Stomach (tissue), 9 donors: ENCODE measurements around the gene PTPRD. TPM values are rescaled to one million over a fixed set of nuclear protein-coding genes. Genes with fewer than 3 reads are reported as not detected.

Experiments
- DNase-seq, 2 donors: peaks; one replicate each; pipeline versions ENCODE4 v3.0.0 to v3.0.0-alpha.2; 2013 to 2019
- H3K27ac ChIP-seq, 5 donors: fragments of 200-600 bp in 4 of 5; sonication (generic) in 4 of 5; one replicate each; pipeline ENCODE4 v1.5.1; 2013 to 2019; ENCODE audit warnings: mild to moderate bottlenecking in 1 of 5, moderate library complexity in 1 of 5
- H3K27me3 ChIP-seq, 3 donors: fragments of 200-600 bp; sonication (generic); one replicate each; pipeline ENCODE4 v1.5.1; 2017 to 2019; ENCODE audit warnings: mixed run types in 1 of 3
- H3K36me3 ChIP-seq, 4 donors: fragments of 200-600 bp; sonication (generic); 1 replicate in 3 of 4; 2 replicates in 1 of 4; pipeline ENCODE4 v1.5.1; 2016 to 2019
- H3K4me1 ChIP-seq, 4 donors: fragments of 200-600 bp; sonication (generic); one replicate each; pipeline ENCODE4 v1.5.1; 2016 to 2019
- H3K4me3 ChIP-seq, 4 donors: fragments of 200-600 bp; sonication (generic) in 3 of 4; one replicate each; pipeline ENCODE4 v1.5.1; 2016 to 2019; ENCODE audit warnings: mild to moderate bottlenecking in 1 of 4
- H3K9me3 ChIP-seq, 4 donors: fragments of 200-600 bp; sonication (generic); one replicate each; pipeline ENCODE4 v1.5.1; 2016 to 2019
- CTCF ChIP-seq, 7 experiments: fragments of 450-650 bp in 4 of 7; fragments of 200-600 bp in 3 of 7; sonication (generic) in 3 of 7; IDR thresholded peaks; one replicate each; pipeline ENCODE4 v1.5.1; 2016 to 2019; ENCODE audit warnings: antibody characterized with exemption in 7 of 7, control low read depth in 2 of 7, mild to moderate bottlenecking in 1 of 7
- EP300 ChIP-seq: sonication (generic); formaldehyde crosslinking; IDR thresholded peaks from one replicate; pipeline ENCODE4 v1.6.1; 2017; ENCODE audit warnings: antibody characterized with exemption
- POLR2A ChIP-seq, 4 donors: fragments of 450-650 bp; IDR thresholded peaks; one replicate each; pipeline ENCODE4 v1.6.1; 2016; ENCODE audit warnings: antibody characterized with exemption in 4 of 4, control low read depth in 2 of 4, mild to moderate bottlenecking in 1 of 4, moderate library complexity in 1 of 4
- POLR2AphosphoS5 ChIP-seq, 3 donors: sonication (generic); formaldehyde crosslinking; IDR thresholded peaks; one replicate each; pipeline ENCODE4 v1.6.1; 2016; ENCODE audit warnings: antibody characterized with exemption in 3 of 3
- WGBS, 5 donors: extraction: QIAGEN DNeasy Blood & Tissue Kit in 3 of 5; methylation state at CpG; one replicate each; pipeline versions ENCODE4 v1.1.5 to v1.1.7; 2013 to 2018; 5-methylcytosine and 5-hydroxymethylcytosine counted together
- intact Hi-C: fragments of 100-400 bp; cut with DNase I; formaldehyde crosslinking; loops from one replicate; pipeline ENCODE4 v1.15.1; 2023; ENCODE audit warnings: low total_unique reads
- polyA plus RNA-seq, 3 donors: library from polyadenylated mRNA; stranded (reverse); fragments of 200-250 nt; gene quantifications; one replicate each; pipeline ENCODE4 v1.2.3, GENCODE V29; 2013
- total RNA-seq, 5 donors: library from RNA; depleted of rRNA; stranded (reverse); fragments of >200 nt; gene quantifications; one replicate each; pipeline versions ENCODE4 v1.1.0 to v1.2.3, GENCODE V29; 2014 to 2016
- donor health status: healthy with polysubstance abuse.
- donor health status: Bipolar disorder and iron deficiency.
- donor health status: healthy.

Gene PTPRD
- total and polyA plus RNA-seq, 8 donors = 0.12 to 53.1 (median 1.2) TPM

DNA sequence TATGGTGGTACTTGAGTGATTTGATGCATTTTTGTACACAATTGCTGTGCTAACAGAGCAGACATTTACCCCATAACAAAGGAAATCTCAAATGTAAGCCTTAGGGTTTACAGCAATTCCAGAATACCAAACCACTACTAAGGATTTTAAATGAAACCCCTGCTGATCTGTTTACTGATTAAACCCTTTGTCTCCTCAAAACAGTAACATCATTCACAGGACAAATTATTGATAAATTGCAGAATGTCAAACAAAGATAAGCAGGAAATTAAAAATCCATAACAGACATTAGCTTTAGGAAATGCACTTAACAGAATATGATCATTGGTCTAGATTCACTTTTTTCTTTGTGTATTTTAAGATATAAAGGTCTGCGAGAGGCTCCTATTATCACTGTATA, 1796.9 kb downstream of the PTPRD start:
- intact Hi-C loops = no loop called here
- Histone ChIP-seq H3K9me3 (no peaks in the 10 kb centered on the region), H3K27me3 (no peaks in the 10 kb centered on the region), H3K4me1 (no peaks in the 10 kb centered on the region), H3K36me3 (no peaks in the 10 kb centered on the region), H3K27ac (no peak overlapping the region), H3K4me3 (no peak overlapping the region)
- DNase-seq = no peak
- TF ChIP-seq POLR2A (IDR thresholded peaks at IDR 0.05) = no peak
- TF ChIP-seq EP300 = no peak
- no peak for TF ChIP-seq CTCF (IDR thresholded peaks at IDR 0.05)
- no peak for TF ChIP-seq POLR2AphosphoS5 (IDR thresholded peaks at IDR 0.05)
- WGBS, 5 donors = 67 to 93% (median 76%) methylated on average over 1 of the region's 1 CpG

DNA sequence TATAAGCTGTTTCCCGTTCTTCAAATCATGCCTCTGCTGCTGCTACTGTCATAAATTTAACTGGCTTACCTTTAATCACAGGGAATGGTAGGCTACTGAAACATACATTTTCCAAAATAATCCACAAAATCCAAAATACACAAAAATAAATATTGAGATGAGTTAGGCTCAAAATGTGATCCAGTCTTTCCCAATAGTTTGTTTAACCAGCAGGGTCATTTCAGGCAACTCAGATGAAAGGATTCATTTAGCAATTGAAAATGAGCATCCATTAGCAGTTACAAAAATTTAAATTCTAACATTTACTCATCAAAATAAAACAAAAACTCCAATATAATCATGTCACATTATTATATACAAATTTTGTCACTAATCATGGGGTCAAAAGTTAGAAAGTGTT, 1797.6 kb downstream of the PTPRD start:
- Histone ChIP-seq H3K4me1 (no peaks in the 10 kb centered on the region), H3K36me3 (no peaks in the 10 kb centered on the region), H3K27me3 (no peaks in the 10 kb centered on the region), H3K4me3 (no peak overlapping the region), H3K9me3 (no peaks in the 10 kb centered on the region), H3K27ac (no peak overlapping the region)
- WGBS, 5 donors = 81 to 92% (median 86%) methylated on average over 1 of the region's 1 CpG
- no peak for DNase-seq
- no peak for TF ChIP-seq EP300
- TF ChIP-seq CTCF (IDR thresholded peaks at IDR 0.05) = no peak
- TF ChIP-seq POLR2AphosphoS5 (IDR thresholded peaks at IDR 0.05) = no peak
- no peak for TF ChIP-seq POLR2A (IDR thresholded peaks at IDR 0.05)
- intact Hi-C loops = no loop called here

GRCh38 chr9:8812888-8813287, 1799.9 kb downstream of the PTPRD start:
- TF ChIP-seq POLR2AphosphoS5 (IDR thresholded peaks at IDR 0.05) = no peak
- TF ChIP-seq CTCF (IDR thresholded peaks at IDR 0.05) = no peak
- TF ChIP-seq POLR2A (IDR thresholded peaks at IDR 0.05) = no peak
- no peak for TF ChIP-seq EP300
- no peaks in the 10 kb centered on the region for H3K4me1 ChIP-seq
- DNase-seq = no peak
- H3K36me3 ChIP-seq = no peaks in the 10 kb centered on the region
- no peak overlapping the region for H3K27ac ChIP-seq
- 65 to 79% (median 77%) methylated on average over 6 of the region's 6 CpGs for WGBS, 5 donors
- H3K4me3 ChIP-seq = no peak overlapping the region
- no peaks in the 10 kb centered on the region for H3K9me3 ChIP-seq
- H3K27me3 ChIP-seq = no peaks in the 10 kb centered on the region
- intact Hi-C loops = no loop called here

DNA sequence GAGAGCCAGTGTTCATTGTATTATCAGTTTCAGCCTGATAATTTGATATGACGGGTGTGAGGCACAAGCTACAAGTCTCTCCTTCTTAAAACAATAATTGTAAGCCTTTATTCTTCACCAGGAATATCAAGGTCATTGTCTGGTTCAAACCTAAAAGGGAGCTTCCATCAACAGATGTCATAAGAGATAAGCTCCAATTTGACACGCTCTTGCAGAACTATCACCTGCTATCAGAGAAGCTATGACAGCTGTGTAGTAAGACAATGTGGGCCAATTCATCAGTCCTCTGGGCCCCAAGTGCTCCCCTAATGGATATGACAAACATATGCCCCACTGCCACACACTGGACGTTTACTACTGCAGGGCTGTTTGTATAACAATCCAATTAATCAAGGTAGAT, 1803.1 kb downstream of the PTPRD start:
- WGBS, 5 donors = 48 to 74% (median 62%) methylated on average over 3 of the region's 3 CpGs
- no peaks in the 10 kb centered on the region for H3K9me3 ChIP-seq
- H3K4me3 ChIP-seq = no peak overlapping the region
- no peak for DNase-seq
- no peak overlapping the region for H3K27ac ChIP-seq
- no peaks in the 10 kb centered on the region for H3K36me3 ChIP-seq
- TF ChIP-seq POLR2AphosphoS5 (IDR thresholded peaks at IDR 0.05) (no peak), EP300 (no peak), CTCF (IDR thresholded peaks at IDR 0.05) (no peak), POLR2A (IDR thresholded peaks at IDR 0.05) (no peak)
- intact Hi-C loops = no loop called here
- H3K4me1 ChIP-seq = no peaks in the 10 kb centered on the region
- H3K27me3 ChIP-seq = no peaks in the 10 kb centered on the region
